Neural cell (in vitro differentiated cells): Measurements from ENCODE around the gene SLC2A6.

Experiments
- CTCF ChIP-seq: fragments of 450-650 bp; IDR thresholded peaks from 2 replicates; pipeline ENCODE4 v1.5.1; 2014; ENCODE audit warnings: antibody characterized with exemption, mild to moderate bottlenecking, moderate library complexity; ENCODE audit not compliant: poor library complexity, severe bottlenecking
- MXI1 ChIP-seq: fragments of 450-650 bp; conservative IDR thresholded peaks from 2 replicates; pipeline ENCODE4 v1.6.1; 2014; ENCODE audit warnings: antibody characterized with exemption, mild to moderate bottlenecking; ENCODE audit not compliant: poor library complexity, severe bottlenecking
- REST ChIP-seq: IDR thresholded peaks from 2 replicates; pipeline ENCODE4 v1.6.1; 2012; ENCODE audit warnings: borderline replicate concordance
- TAF1 ChIP-seq: IDR thresholded peaks from 2 replicates; pipeline ENCODE4 v1.6.1; 2012; ENCODE audit warnings: low read depth

DNA sequence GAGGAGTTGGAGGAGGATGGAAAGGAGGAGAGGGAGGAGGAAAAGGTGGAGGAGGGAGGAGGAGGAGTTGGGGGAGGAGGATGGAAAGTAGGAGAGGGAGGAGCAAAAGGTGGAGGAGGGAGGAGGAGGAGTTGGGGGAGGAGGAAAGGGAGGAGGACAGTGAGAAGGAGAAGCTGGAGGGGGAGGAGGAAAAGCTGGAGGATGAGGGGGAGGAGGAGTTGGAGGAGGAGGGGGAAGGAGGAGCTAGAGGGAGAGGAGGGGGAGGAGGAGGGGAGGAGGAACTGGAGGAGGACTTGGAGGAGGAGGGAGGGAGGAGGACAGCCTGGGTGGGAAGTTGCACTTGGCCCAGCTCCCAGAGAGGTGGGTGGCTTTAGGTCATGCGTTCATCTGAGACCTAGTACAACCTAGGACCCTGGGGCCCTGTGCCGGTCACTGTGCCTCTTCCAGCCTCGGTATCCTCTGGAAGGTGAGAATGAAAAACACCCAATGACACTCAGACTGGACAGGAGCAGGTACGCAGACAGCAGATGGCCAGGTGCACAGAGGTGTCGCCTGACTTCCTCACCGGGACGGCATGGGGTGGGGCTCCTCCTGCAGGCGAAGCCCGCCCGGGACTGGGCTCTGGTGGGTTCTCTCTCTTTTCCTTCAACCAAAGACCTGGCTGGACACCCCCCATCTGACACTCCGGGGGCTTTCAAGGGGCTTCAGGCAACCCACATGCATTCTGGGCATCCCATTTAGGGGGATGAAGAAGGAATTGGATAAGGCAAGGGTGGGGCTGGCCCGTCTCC, 12.2 kb upstream of the SLC2A6 start:
- no peak for TF ChIP-seq CTCF
- no peak for TF ChIP-seq REST
- no peak for TF ChIP-seq MXI1
- no peak for TF ChIP-seq TAF1
